NCI-H526 treated with DMSO at 0.1 percent for 48 hours (cell line): Measurements from ENCODE around the gene ORM1.
"Not testable (repeated sequence)": the region's sequence is repeated elsewhere in the genome, so short reads cannot be mapped to it uniquely, and the experiment has no call there.

Experiments
- DNase-seq: peaks from one replicate; lab custom pipeline; 2025; lab: John Stamatoyannopoulos, UW

Gene ORM1

DNA sequence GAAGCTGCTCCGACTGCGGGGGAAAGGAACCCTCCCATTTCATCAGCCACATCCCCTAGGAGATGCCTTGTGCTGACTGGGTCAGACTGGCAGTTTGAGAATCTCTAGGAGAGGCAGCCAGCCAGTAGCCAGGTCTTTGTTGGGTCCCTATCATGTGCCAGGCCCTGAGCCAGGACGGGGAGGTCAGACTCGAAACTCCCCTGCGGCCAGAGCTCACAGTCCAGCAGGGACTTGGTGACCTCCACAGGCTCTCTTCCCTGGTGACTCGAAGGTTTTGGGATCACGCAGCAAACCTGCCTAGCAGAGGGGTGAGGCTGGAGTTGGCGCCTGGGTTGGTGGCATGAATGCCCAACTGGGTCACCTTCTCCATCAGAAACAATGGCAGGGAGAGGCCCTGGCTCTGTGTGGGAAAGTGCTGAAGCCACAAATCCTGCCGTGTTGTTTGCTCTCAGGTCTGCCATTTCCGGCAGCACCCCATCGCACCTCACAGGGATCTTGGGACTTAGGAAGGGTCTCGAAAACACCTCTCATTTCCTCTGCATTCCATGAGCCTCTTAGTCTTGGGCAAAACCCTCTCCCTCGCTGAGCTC, 14.4 kb upstream of the ORM1 start:
- no peak for DNase-seq

GRCh38 chr9:114309096-114309495, 13.8 kb upstream of the ORM1 start:
- no peak for DNase-seq

GRCh38 chr9:114310471-114311450, 12.1 kb upstream of the ORM1 start:
- DNase-seq: no peak

DNA sequence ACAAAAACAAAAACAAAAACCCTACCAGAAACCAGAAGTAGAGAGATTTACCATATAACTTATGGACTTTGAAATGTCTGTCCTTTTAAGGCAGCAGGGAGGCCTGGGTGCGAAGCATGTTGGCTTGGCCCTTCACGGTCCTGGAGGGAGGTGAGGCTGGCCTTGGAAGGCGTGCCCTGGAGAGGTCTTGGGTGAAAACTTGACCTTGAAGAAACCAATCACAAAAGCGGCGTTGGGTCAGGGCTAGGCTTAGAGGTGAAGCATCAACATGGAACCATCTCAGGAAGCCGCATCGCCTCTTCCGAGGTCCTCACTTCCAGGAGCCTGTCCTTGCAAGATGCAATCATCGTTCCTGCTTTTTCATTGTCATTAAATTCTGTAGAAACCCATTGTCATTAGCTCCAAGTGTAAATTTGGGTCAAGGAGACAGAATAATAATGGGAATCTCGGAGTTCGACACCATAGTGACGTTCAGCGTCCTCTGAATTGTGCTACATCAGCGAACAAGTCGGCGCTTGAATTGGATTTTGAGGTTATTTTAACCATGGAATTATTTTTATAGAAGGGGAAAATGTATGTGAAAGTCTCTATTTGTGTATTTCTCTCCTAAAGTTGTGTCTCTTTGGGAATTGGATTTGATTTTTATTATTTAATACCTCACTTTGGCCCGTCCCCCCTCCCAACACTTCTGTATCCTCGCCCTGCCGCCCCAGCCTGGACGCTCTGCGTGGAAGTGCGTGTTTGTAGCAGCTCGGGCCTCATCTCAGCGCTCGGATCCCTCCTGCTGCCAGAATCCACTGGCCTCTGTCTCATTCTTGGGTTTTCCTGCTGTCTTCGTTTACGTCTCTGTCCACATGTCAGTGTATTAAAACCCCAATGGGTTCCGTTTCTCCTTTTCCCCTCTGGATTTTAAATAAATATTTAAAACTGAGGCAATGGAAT, 11.1 kb upstream of the ORM1 start:
- DNase-seq: no peak

DNA sequence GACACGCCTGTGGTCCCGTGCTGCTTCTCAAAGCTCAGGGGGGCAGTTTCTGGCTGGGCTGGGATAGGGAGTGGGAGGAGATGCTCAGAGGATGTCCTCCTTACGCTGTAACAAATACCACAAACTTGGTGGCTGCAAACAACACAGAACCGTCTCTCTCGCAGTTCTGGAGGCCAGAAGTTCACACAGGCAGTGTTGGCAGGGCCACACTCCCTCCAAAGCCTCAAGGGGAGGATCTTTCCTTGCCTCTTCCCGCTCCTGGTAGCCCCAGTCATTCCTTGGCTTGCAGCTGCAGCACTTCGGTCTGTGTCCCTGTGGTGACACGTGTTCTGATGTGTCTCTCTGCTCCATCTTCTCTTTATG, 10.4 kb upstream of the ORM1 start:
- no peak for DNase-seq

DNA sequence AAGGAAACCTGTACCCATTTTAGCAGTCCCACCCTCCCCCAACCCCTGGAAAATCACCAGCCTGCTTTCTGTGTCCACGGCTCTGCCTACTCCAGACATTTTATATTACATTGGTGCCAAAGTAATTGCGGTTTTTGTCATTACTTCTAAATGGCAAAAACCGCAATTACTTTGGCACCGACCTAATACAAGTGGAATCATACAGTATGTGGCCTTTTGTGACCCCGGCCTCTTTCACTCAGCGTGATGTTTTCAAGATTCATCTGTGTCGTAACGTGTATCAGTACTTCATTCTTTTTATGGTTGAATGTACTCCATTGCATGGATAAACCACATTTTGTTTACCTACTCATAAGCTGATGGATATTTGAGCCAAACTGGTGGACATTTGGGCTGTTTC, 9.7 kb upstream of the ORM1 start:
- no peak for DNase-seq

DNA sequence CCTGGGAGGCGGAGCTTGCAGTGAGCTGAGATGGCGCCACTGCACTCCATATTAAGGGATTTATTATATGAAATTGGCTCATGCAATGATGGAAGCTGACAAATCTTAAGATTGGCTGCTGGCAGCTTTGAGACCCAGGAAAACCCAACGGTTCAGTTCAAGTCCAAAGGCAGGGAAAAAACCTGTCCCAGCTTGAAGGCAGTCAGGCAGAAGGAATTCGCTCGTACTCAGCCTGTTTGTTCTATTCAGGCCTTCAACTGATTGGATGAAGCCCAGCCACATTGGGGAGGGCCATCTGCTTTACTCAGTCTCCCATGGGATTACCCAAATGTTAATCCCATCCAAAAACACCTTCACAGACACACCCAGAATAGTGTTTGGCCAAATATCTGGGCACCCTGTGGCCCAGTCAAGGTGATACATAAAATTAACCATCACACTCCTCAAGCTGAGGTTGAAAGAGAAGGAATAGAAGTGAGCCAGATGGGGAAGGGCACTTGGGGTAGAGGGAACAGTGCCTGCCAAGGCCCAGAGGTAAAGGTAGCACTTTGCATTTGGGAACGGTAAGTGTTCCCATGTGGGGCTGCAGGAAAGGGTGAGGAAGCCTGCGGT, 8.5 kb upstream of the ORM1 start:
- DNase-seq: no peak

DNA sequence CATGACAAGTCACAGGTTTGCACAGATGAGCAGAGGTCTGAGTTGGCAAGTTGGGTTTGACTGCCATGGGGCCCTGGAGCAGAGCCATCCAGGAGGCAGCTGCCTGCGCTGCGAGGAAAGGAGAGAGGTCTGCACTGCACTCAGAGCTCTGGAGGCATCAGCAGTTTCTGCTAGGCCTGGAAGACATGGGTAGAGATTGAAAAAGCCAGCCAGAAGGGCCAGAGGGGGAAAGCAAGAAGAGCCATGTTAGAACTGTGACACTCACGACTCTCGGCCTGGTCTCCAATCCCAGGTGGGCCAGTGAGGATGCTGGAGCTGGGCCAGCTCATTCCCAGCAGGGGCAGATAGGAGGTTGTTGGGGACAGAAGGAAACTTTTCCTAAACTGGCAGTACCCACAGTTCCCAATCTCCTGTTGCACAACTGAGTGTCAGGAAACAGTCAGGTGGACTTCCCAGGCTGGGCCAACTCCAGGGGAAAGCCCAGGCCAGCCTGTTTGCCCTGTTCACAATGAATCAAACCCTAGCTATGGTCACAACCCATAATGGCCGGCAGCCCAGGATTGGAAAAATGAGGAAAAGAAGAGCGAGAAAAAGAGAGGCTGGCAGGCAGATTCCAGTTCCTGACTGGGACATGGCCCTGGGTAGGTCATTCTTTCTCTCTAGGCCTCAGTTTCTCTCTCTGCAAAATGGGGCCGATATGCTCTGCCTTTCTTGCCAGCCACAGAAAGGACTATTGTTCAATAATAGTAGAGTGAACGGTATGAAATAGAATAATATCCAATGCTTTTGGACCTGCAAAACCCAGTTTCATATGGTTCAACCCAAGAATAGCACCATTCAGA, 7.8 kb upstream of the ORM1 start:
- no peak for DNase-seq

GRCh38 chr9:114315723-114316363, 7.1 kb upstream of the ORM1 start:
- no peak for DNase-seq

GRCh38 chr9:114316605-114317230, 6.2 kb upstream of the ORM1 start:
- DNase-seq: no peak

- DNase-seq: no peak
Observed at GRCh38 chr9:114317665-114318357, 5.1 kb upstream of the ORM1 start.

- no peak for DNase-seq
Observed at GRCh38 chr9:114318416-114318815, 4.5 kb upstream of the ORM1 start.

GRCh38 chr9:114319147-114319546, 3.8 kb upstream of the ORM1 start:
- no peak for DNase-seq

DNA sequence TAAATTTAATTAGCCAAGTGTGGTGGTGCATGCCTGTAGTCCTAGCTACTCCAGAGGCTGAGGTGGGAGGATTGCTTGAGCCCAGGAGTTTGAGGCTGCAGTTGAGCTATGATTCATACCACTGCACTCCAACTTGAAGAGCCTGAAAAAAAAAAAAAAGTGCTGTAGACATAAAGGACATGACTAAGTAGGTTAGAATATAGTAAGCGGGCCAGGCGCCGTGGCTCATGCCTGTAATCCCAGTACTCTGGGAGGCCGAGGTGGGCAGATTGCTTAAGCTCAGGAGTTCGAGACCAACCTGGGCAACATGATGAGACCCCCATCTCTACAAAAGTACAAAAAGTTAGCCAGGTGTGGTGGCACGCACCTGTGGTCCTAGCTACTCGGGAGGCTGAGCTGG, 2.2 kb upstream of the ORM1 start:
- DNase-seq: not testable (repeated sequence)

- DNase-seq: no peak
Observed at GRCh38 chr9:114321759-114322158, 1.1 kb upstream of the ORM1 start.

- DNase-seq: not testable (repeated sequence)
Observed at GRCh38 chr9:114322160-114322818, 609 bp upstream of the ORM1 start.

- not testable (repeated sequence) for DNase-seq
Observed at GRCh38 chr9:114323849-114324248, 951 bp downstream of the ORM1 start.

GRCh38 chr9:114324492-114324891, 1.6 kb downstream of the ORM1 start:
- DNase-seq: no peak

DNA sequence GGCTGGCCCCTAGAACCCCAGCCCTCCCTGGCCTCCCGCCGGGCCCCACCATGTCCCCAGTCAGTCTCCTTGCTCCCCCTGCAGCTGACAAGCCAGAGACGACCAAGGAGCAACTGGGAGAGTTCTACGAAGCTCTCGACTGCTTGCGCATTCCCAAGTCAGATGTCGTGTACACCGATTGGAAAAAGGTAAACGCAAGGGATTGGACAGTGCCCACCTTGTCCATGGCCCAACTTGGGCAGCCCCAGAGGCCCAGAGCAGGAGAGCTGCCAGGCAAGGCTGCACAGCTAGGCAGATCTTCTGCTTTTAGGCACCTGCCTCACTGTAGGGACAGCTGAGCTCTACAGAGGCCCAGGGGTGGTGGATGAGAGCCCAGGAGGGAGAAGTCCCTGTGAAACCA, 2.1 kb downstream of the ORM1 start:
- not testable (repeated sequence) for DNase-seq
